B cell (primary cell): ENCODE results near the gene TTPAL. TPM values are rescaled to one million over a fixed set of nuclear protein-coding genes. Genes with fewer than 3 reads are reported as not detected.

ENCODE experiments used
- ATAC-seq: fragments of 200-7000 bp; cut with Tn5 transposase; one replicate; pipeline ENCODE4 v1.10.0; 2021; ENCODE audit warnings: low read depth, mild to moderate bottlenecking, moderate number of reproducible peaks, moderate library complexity
- CTCF ChIA-PET: fragments of 350-600 bp; sonication (Branson Sonifier 250); formaldehyde crosslinking; loops from one replicate; lab custom pipeline; 2021; ENCODE audit warnings: antibody characterized with exemption, inconsistent platforms; lab: Charles Lee
- POLR2A ChIA-PET: fragments of 350-600 bp; sonication (Branson Sonifier 250); formaldehyde crosslinking; loops from one replicate; lab custom pipeline; 2021; ENCODE audit warnings: antibody characterized with exemption; lab: Charles Lee
- DNase-seq: peaks from one replicate; pipeline ENCODE4 v3.0.0; 2013
- H2AFZ ChIP-seq: 2 replicates; pipeline ENCODE4 v1.6.1; 2012; ENCODE audit warnings: mild to moderate bottlenecking, low read depth, low read length; ENCODE audit not compliant: insufficient read depth, poor library complexity, severe bottlenecking
- H3K27ac ChIP-seq, 2 donors: 1 replicate in 1 of 2; 2 replicates in 1 of 2; pipeline ENCODE4 v1.5.1; 2012 to 2013; ENCODE audit warnings: low read length in 2 of 2, mild to moderate bottlenecking in 2 of 2, moderate library complexity in 1 of 2
- H3K27me3 ChIP-seq, 4 experiments: fragments of 200-600 bp in 1 of 4; sonication (generic) in 1 of 4; replicated peaks in 1 of 4; 1 replicate in 2 of 4; 2 replicates in 2 of 4; pipeline versions ENCODE4 v1.6.1 to v1.7.0; 2013 to 2016; ENCODE audit warnings: low read length in 3 of 4, mild to moderate bottlenecking in 2 of 4, mixed read lengths in 1 of 4, moderate library complexity in 1 of 4; ENCODE audit not compliant: insufficient read depth in 4 of 4, control insufficient read depth in 3 of 4; ENCODE audit errors: control extremely low read depth in 1 of 4
- H3K36me3 ChIP-seq, 2 experiments: replicated peaks in 1 of 2; 1 replicate in 1 of 2; 2 replicates in 1 of 2; pipeline versions ENCODE4 v1.6.1 to v1.7.1; 2013; ENCODE audit warnings: low read length in 1 of 2; ENCODE audit not compliant: insufficient read depth in 2 of 2, control insufficient read depth in 1 of 2; ENCODE audit errors: control extremely low read depth in 1 of 2, extremely low read depth in 1 of 2
- H3K4me1 ChIP-seq, 2 donors: fragments of 200-600 bp in 1 of 2; sonication (generic) in 1 of 2; 1 replicate in 1 of 2; 2 replicates in 1 of 2; pipeline versions ENCODE4 v1.5.1 to v1.6.1; 2013 to 2017; ENCODE audit warnings: low read length in 2 of 2; ENCODE audit not compliant: control insufficient read depth in 2 of 2, insufficient read depth in 2 of 2
- H3K4me2 ChIP-seq: replicated peaks from 2 replicates; pipeline ENCODE3; 2012; ENCODE audit warnings: mild to moderate bottlenecking, low read depth, low read length; ENCODE audit not compliant: poor library complexity, severe bottlenecking
- H3K4me3 ChIP-seq, 5 experiments: fragments of 200-600 bp in 1 of 5; sonication (generic) in 1 of 5; 1 replicate in 3 of 5; 2 replicates in 2 of 5; pipeline versions ENCODE4 v1.5.1 to v1.7.0; 2011 to 2016; ENCODE audit warnings: low read length in 4 of 5, mild to moderate bottlenecking in 4 of 5, low read depth in 2 of 5, control low read depth in 1 of 5, moderate library complexity in 1 of 5; ENCODE audit not compliant: insufficient read depth in 1 of 5; ENCODE audit errors: control extremely low read depth in 1 of 5, extremely low read depth in 1 of 5
- H3K79me2 ChIP-seq: fragments of 200-600 bp; sonication (generic); one replicate; pipeline ENCODE4 v1.6.0; 2016; ENCODE audit warnings: low read length; ENCODE audit not compliant: control insufficient read depth, insufficient read depth
- H3K9ac ChIP-seq: fragments of 200-600 bp; sonication (generic); 2 replicates; pipeline ENCODE4 v1.6.1; 2017; ENCODE audit warnings: mild to moderate bottlenecking, low read length, moderate library complexity
- H3K9me3 ChIP-seq, 3 donors: one replicate each; pipeline versions ENCODE4 v1.6.1 to v1.7.1; 2013; ENCODE audit warnings: low read length in 2 of 3; ENCODE audit not compliant: control insufficient read depth in 2 of 3, insufficient read depth in 1 of 3; ENCODE audit errors: control extremely low read depth in 1 of 3
- H4K20me1 ChIP-seq: 2 replicates; pipeline ENCODE4 v1.6.0; 2012; ENCODE audit warnings: mild to moderate bottlenecking, low read length; ENCODE audit not compliant: insufficient read depth, control insufficient read depth, poor library complexity, severe bottlenecking
- H3K27ac Mint-ChIP-seq: one replicate; pipeline ENCODE4 v1.8.0; 2021; ENCODE audit warnings: mixed read lengths
- H3K27me3 Mint-ChIP-seq: one replicate; pipeline ENCODE4 v1.8.0; 2021; ENCODE audit warnings: mixed read lengths
- H3K4me1 Mint-ChIP-seq: one replicate; pipeline ENCODE4 v1.8.0; 2021; ENCODE audit warnings: mixed read lengths
- H3K4me3 Mint-ChIP-seq: one replicate; pipeline ENCODE4 v1.8.0; 2021; ENCODE audit warnings: mixed read lengths
- H3K9me3 Mint-ChIP-seq: one replicate; pipeline ENCODE4 v1.8.0; 2022; ENCODE audit warnings: mixed read lengths; ENCODE audit not compliant: insufficient read depth
- EZH2 ChIP-seq: IDR thresholded peaks from 2 replicates; pipeline ENCODE4 v1.6.1; 2012; ENCODE audit warnings: borderline replicate concordance, low read depth, mild to moderate bottlenecking, moderate library complexity, low read length; ENCODE audit not compliant: insufficient read depth, poor library complexity, severe bottlenecking
- WGBS: methylation state at CpG from one replicate; pipeline ENCODE4 v1.1.5; 2013; ENCODE audit warnings: missing lambda C conversion rate; ENCODE audit not compliant: insufficient coverage; 5-methylcytosine and 5-hydroxymethylcytosine counted together
- intact Hi-C: fragments of 100-400 bp; cut with micrococcal nuclease; formaldehyde crosslinking; loops from one replicate; pipeline ENCODE4 v1.10.0; 2022
- polyA plus RNA-seq: library from polyadenylated mRNA; depleted of rRNA; stranded (reverse); fragments of >200 nt; gene quantifications from 2 replicates; pipeline ENCODE4 v1.2.3, GENCODE V29; 2012
- total RNA-seq, 2 donors: library from RNA; stranded (reverse); fragments of 120-200 nt in 1 of 2; gene quantifications; 1 replicate in 1 of 2; 2 replicates in 1 of 2; pipeline versions ENCODE4 v1.2.3 to v1.2.4, GENCODE V29; 2013 to 2022
- TF ChIP-seq, protein P1 (sequence below): fragments of 200-600 bp; IDR thresholded peaks from one replicate; pipeline ENCODE4 v1.8.0; 2022; ENCODE audit warnings: antibody characterized with exemption, mild to moderate bottlenecking

Gene TTPAL
- total and polyA plus RNA-seq, 2 donors (not counting 1 experiment from before 2014, with no cell fraction given): 4.0 to 26.8 TPM

DNA sequence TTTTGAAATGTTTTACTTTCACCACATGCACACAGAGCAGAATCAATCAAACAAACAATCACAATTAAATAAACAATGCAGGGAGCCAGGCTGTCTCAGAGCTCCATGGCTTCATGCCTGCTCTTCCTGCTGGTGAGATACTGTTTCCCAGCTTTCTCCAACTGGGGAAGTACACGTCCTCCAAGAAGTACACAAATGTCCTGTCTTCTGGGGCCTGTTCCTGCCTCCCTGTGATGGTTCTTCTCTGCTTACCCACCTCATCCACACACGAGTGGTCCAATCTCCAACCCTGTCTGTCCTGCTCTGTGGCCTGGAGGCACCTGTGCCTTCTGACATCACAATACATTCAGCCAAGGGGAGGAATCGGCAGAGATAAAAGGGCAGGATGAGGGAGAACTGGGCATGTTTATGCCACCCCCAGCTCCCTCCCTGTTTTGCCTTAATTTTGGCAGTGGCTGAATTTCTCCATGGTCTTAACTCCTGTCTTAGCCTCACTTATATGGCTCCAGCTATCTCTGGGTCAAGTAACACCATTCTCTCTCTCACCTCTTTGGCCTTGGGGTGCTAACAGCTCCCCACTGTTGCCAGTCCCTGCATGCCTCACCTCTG lies 25.3 kb upstream of the TTPAL start:
- Mint-ChIP-seq H3K4me1 (peaks cover 3% of the 10 kb centered on the region), H3K4me3 (no peak overlapping the region), H3K27me3 (peaks cover 9% of the 10 kb centered on the region), H3K9me3 (no peaks in the 10 kb centered on the region), H3K27ac (no peak overlapping the region)
- intact Hi-C loops: no loop called here
- Histone ChIP-seq H3K4me3 (no peak overlapping the region), H3K4me1 (no peaks in the 10 kb centered on the region), H3K4me2 (no peak overlapping the region), H3K9ac (no peak overlapping the region), H3K79me2 (no peaks in the 10 kb centered on the region), H3K27ac (no peak overlapping the region), H2AFZ (no peak overlapping the region), H4K20me1 (no peaks in the 10 kb centered on the region), H3K27me3 (peaks cover 0 to 2% (median 0%) of the 10 kb centered on the region in 4 experiments), H3K36me3 (no peaks in the 10 kb centered on the region), H3K9me3 (no peaks in the 10 kb centered on the region)
- TF ChIP-seq, protein P1, sequence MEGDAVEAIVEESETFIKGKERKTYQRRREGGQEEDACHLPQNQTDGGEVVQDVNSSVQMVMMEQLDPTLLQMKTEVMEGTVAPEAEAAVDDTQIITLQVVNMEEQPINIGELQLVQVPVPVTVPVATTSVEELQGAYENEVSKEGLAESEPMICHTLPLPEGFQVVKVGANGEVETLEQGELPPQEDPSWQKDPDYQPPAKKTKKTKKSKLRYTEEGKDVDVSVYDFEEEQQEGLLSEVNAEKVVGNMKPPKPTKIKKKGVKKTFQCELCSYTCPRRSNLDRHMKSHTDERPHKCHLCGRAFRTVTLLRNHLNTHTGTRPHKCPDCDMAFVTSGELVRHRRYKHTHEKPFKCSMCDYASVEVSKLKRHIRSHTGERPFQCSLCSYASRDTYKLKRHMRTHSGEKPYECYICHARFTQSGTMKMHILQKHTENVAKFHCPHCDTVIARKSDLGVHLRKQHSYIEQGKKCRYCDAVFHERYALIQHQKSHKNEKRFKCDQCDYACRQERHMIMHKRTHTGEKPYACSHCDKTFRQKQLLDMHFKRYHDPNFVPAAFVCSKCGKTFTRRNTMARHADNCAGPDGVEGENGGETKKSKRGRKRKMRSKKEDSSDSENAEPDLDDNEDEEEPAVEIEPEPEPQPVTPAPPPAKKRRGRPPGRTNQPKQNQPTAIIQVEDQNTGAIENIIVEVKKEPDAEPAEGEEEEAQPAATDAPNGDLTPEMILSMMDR: no peak
- no peak for TF ChIP-seq EZH2
- ChIA-PET CTCF (interaction anchor here (1.2 kb wide), 1 partner anchor 9 kb away, joined by 4 read pairs; no protein-coding TSS in a partner anchor), POLR2A (no interaction called here)
- DNase-seq (no peak), ATAC-seq (no peak)
- WGBS: 90% methylated on average over 2 of the region's 3 CpGs

DNA sequence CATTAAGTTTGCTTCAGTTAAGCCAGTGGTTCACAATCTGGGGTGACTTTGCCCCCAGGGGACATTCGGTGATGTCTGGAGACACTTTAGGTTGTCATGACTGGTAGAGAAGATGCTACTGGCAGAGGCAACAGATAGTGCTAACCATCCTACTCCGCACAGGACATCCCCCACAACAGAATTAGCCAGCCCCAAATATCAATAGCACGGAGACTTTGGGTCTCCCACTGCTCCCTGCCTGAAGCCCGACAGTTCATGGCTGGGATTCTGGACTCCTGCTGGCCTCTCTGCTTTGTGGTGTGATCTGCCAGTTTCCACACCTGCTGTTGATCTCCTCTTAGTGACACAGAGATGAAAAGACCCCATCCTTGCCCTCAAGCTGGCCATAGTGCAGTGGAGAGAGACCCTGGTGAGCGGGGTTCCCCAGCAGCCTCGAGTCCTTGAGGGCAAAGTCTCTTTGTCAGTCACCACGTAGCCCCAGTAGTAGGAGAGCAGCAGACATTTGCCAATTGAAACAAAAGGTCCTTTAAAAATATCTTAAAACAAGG lies 24.7 kb upstream of the TTPAL start:
- 87% methylated on average over 4 of the region's 7 CpGs for WGBS
- intact Hi-C loops: no loop called here
- DNase-seq (no peak), ATAC-seq (no peak)
- no peak overlapping the region for H3K9ac ChIP-seq
- POLR2A ChIA-PET: no interaction called here
- H3K4me2 ChIP-seq: no peak overlapping the region
- H3K4me3 ChIP-seq: no peak overlapping the region
- Mint-ChIP-seq H3K4me3 (no peak overlapping the region), H3K27me3 (peaks cover 3% of the 10 kb centered on the region), H3K4me1 (peaks cover 3% of the 10 kb centered on the region), H3K27ac (no peak overlapping the region), H3K9me3 (no peaks in the 10 kb centered on the region)
- H3K27ac ChIP-seq: no peak overlapping the region
- no peak for TF ChIP-seq EZH2
- TF ChIP-seq, protein P1: no peak
- peaks cover 0 to 2% (median 0%) of the 10 kb centered on the region in 4 experiments for H3K27me3 ChIP-seq
- no peaks in the 10 kb centered on the region for H3K79me2 ChIP-seq
- no peaks in the 10 kb centered on the region for H3K36me3 ChIP-seq
- H3K4me1 ChIP-seq: no peaks in the 10 kb centered on the region
- no peaks in the 10 kb centered on the region for H4K20me1 ChIP-seq
- H2AFZ ChIP-seq: no peak overlapping the region
- no peaks in the 10 kb centered on the region for H3K9me3 ChIP-seq
- CTCF ChIA-PET: no interaction called here
